ENCODE data around the gene CCR2. TPM values are rescaled to one million over a fixed set of nuclear protein-coding genes. Genes with fewer than 3 reads are reported as not detected.

Gene CCR2
- total RNA-seq, 1 donor from 2014 or later, result 1.2 TPM

DNA sequence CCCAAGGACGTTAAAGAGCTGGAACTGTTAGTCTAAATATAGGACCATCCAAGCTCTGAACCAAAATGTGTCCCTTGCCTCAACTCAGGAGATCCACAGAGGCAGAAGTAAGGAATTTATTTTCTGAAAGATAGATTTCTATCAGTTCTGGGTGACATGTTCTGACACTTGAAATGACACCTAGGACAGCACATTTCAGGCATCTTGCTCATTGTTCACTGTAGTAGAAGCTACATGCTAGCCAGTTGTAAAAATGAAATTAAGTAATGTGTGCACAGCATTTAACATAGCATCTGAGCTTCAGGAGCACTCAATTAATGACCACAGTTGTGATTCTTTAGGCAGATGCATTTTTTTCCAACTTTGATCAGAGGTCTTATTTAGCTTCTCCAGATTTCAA is 567 bp downstream of the CCR2 start:
- Histone ChIP-seq H3K4me1 (no peaks in the 10 kb centered on the region), H3K27ac (no peak overlapping the region), H3K27me3 (no peaks in the 10 kb centered on the region), H3K36me3 (no peaks in the 10 kb centered on the region), H3K4me3 (peak overlapping the region in 1 of 2 donors; percentile 0), H3K9me3 (no peaks in the 10 kb centered on the region)
- intact Hi-C loops (cut with DNase I), result no loop called here
- no peak for TF ChIP-seq POLR2AphosphoS5 (IDR thresholded peaks at IDR 0.05; ENCODE audit: insufficient read depth in 1 of 2, low read depth in 1 of 2)
- TF ChIP-seq, protein P1, sequence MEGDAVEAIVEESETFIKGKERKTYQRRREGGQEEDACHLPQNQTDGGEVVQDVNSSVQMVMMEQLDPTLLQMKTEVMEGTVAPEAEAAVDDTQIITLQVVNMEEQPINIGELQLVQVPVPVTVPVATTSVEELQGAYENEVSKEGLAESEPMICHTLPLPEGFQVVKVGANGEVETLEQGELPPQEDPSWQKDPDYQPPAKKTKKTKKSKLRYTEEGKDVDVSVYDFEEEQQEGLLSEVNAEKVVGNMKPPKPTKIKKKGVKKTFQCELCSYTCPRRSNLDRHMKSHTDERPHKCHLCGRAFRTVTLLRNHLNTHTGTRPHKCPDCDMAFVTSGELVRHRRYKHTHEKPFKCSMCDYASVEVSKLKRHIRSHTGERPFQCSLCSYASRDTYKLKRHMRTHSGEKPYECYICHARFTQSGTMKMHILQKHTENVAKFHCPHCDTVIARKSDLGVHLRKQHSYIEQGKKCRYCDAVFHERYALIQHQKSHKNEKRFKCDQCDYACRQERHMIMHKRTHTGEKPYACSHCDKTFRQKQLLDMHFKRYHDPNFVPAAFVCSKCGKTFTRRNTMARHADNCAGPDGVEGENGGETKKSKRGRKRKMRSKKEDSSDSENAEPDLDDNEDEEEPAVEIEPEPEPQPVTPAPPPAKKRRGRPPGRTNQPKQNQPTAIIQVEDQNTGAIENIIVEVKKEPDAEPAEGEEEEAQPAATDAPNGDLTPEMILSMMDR (IDR thresholded peaks at IDR 0.05), result no peak
- no peak for TF ChIP-seq POLR2A (IDR thresholded peaks at IDR 0.05)
- DNase-seq (ENCODE audit: extremely low spot score in 2 of 2), result no peak

DNA sequence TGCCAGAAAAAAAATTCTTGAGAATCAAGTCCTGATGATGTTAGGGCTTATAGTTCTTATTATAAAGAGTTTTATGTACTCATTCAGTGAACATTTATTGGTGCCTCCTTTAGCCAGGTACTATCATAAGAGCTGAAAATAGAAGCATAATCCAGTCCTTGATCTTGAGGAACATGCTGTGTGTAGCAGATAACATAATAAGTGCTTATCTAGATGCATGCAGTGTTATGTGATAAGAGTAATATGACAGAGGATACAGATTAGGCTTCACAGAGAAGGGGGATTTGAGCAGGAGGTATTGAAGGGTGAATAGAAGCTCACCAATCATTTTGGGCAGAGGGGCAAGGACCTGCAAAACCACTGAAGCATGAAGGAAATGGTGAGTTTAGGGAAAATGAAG is 1.1 kb downstream of the CCR2 start:
- Histone ChIP-seq H3K9me3 (no peaks in the 10 kb centered on the region), H3K36me3 (no peaks in the 10 kb centered on the region), H3K4me1 (no peaks in the 10 kb centered on the region), H3K27me3 (no peaks in the 10 kb centered on the region), H3K27ac (no peak overlapping the region), H3K4me3 (peak overlapping the region in 1 of 2 donors; percentile 0)
- no peak for TF ChIP-seq POLR2A (IDR thresholded peaks at IDR 0.05)
- TF ChIP-seq, protein P1 (IDR thresholded peaks at IDR 0.05), result no peak
- TF ChIP-seq POLR2AphosphoS5 (IDR thresholded peaks at IDR 0.05; ENCODE audit: insufficient read depth in 1 of 2, low read depth in 1 of 2), result no peak
- no peak for DNase-seq (ENCODE audit: extremely low spot score in 2 of 2)
- intact Hi-C loops (cut with DNase I), result no loop called here

DNA sequence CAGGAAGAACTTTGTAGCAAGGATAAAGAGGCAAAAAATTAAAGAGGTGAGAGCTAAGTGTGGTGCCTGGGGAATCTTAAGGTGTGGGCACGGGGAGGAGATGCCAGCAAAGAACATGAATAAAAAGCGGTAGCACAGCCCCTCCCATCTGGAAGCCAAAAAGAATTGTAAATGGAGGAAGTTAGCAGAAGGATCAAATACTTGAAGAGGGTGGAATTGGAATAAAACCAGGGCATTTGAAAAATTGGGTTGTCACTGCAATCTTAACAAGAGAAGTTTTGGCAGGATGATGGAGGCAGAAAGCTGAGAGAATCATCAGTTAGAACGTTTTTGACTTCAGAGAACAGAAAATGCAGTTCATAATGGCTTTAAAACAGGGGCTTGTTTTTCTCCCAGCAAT is 2.4 kb downstream of the CCR2 start:
- peaks cover 5% of the 10 kb centered on the region for H3K4me1 ChIP-seq
- H3K36me3 ChIP-seq, result no peaks in the 10 kb centered on the region
- TF ChIP-seq POLR2AphosphoS5 (IDR thresholded peaks at IDR 0.05; ENCODE audit: insufficient read depth in 1 of 2, low read depth in 1 of 2) (no peak), POLR2A (IDR thresholded peaks at IDR 0.05) (no peak)
- TF ChIP-seq, protein P1 (IDR thresholded peaks at IDR 0.05), result no peak
- no peak overlapping the region for H3K4me3 ChIP-seq
- no peak overlapping the region for H3K27ac ChIP-seq
- DNase-seq (ENCODE audit: extremely low spot score in 2 of 2), result no peak
- intact Hi-C loops (cut with DNase I), result no loop called here
- H3K27me3 ChIP-seq, result no peaks in the 10 kb centered on the region
- no peaks in the 10 kb centered on the region for H3K9me3 ChIP-seq

DNA sequence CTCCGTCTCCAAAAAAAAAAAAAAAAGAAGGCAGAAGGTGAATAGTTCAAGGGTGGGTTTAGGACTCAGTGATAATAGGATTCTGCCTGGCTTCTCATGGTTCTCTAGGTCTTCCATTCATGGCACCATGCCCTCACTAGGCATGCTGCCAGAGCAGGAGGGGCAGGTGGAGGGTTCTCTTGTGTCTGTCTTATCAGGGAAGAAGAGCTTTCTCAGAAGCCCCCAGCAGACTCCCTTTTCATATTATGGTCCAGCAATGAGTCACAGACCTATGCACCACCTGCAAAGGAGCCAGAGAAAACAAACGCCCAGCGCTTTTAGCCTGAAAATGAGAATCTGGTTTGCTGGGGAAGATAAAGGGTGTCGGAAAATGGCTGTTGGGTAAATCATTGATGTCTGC is 3.0 kb downstream of the CCR2 start:
- Histone ChIP-seq H3K36me3 (no peaks in the 10 kb centered on the region), H3K9me3 (no peaks in the 10 kb centered on the region), H3K27me3 (no peaks in the 10 kb centered on the region), H3K4me3 (no peak overlapping the region), H3K27ac (no peak overlapping the region), H3K4me1 (peaks cover 5% of the 10 kb centered on the region)
- TF ChIP-seq POLR2AphosphoS5 (IDR thresholded peaks at IDR 0.05; ENCODE audit: insufficient read depth in 1 of 2, low read depth in 1 of 2), result no peak
- TF ChIP-seq, protein P1 (IDR thresholded peaks at IDR 0.05), result no peak
- TF ChIP-seq POLR2A (IDR thresholded peaks at IDR 0.05), result no peak
- intact Hi-C loops (cut with DNase I), result no loop called here
- no peak for DNase-seq (ENCODE audit: extremely low spot score in 2 of 2)

DNA sequence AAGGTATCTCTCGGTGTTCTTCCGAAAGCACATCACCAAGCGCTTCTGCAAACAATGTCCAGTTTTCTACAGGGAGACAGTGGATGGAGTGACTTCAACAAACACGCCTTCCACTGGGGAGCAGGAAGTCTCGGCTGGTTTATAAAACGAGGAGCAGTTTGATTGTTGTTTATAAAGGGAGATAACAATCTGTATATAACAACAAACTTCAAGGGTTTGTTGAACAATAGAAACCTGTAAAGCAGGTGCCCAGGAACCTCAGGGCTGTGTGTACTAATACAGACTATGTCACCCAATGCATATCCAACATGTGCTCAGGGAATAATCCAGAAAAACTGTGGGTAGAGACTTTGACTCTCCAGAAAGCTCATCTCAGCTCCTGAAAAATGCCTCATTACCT is 4.6 kb downstream of the CCR2 start:
- TF ChIP-seq POLR2A (IDR thresholded peaks at IDR 0.05) (no peak), POLR2AphosphoS5 (IDR thresholded peaks at IDR 0.05; ENCODE audit: insufficient read depth in 1 of 2, low read depth in 1 of 2) (no peak)
- TF ChIP-seq, protein P1 (IDR thresholded peaks at IDR 0.05), result no peak
- no peaks in the 10 kb centered on the region for H3K27me3 ChIP-seq
- no peak overlapping the region for H3K27ac ChIP-seq
- peaks cover 5% of the 10 kb centered on the region for H3K4me1 ChIP-seq
- no peaks in the 10 kb centered on the region for H3K9me3 ChIP-seq
- H3K36me3 ChIP-seq, result no peaks in the 10 kb centered on the region
- intact Hi-C loops (cut with DNase I), result no loop called here
- H3K4me3 ChIP-seq, result no peak overlapping the region
- DNase-seq (ENCODE audit: extremely low spot score in 2 of 2), result no peak
